Measurements from ENCODE around the gene TRAFD1. TPM values are rescaled to one million over a fixed set of nuclear protein-coding genes. Genes with fewer than 3 reads are reported as not detected.
"Not testable (repeated sequence)": the region's sequence is repeated elsewhere in the genome, so short reads cannot be mapped to it uniquely, and the experiment has no call there.

The TRAFD1 gene
- polyA plus RNA-seq, 12 donors = 20.8 to 30.4 (median 26.6) TPM; not detected in 1

GRCh38 chr12:112153181-112153892 is 28.0 kb downstream of the TRAFD1 start:
- no peak for DNase-seq

GRCh38 chr12:112153893-112154219 is 28.5 kb downstream of the TRAFD1 start:
- no peak for DNase-seq

GRCh38 chr12:112158461-112159145 is 33.2 kb downstream of the TRAFD1 start:
- DNase-seq = not testable (repeated sequence)

GRCh38 chr12:112159146-112159541 is 33.8 kb downstream of the TRAFD1 start:
- no peak for DNase-seq

- no peak for DNase-seq
Measured at GRCh38 chr12:112160611-112161010, 35.3 kb downstream of the TRAFD1 start.

GRCh38 chr12:112161711-112162110 is 36.4 kb downstream of the TRAFD1 start:
- no peak for DNase-seq

GRCh38 chr12:112162241-112162790 is 37.0 kb downstream of the TRAFD1 start:
- no peak for DNase-seq

- no peak for DNase-seq
Measured at GRCh38 chr12:112163056-112163455, 37.7 kb downstream of the TRAFD1 start.

GRCh38 chr12:112163471-112163991 is 38.2 kb downstream of the TRAFD1 start:
- no peak for DNase-seq

- no peak for DNase-seq
Measured at GRCh38 chr12:112164011-112164660, 38.8 kb downstream of the TRAFD1 start.

GRCh38 chr12:112165624-112166023 is 40.3 kb downstream of the TRAFD1 start:
- DNase-seq = no peak

- no peak for DNase-seq
Measured at GRCh38 chr12:112166051-112167015, 41.0 kb downstream of the TRAFD1 start.

- no peak for DNase-seq
Measured at GRCh38 chr12:112167031-112167461, 41.7 kb downstream of the TRAFD1 start.

- no peak for DNase-seq
Measured at GRCh38 chr12:112167718-112168525, 42.6 kb downstream of the TRAFD1 start.

- no peak for DNase-seq
Measured at GRCh38 chr12:112168561-112168971, 43.2 kb downstream of the TRAFD1 start.

GRCh38 chr12:112169161-112169872 is 44.0 kb downstream of the TRAFD1 start:
- DNase-seq = no peak

GRCh38 chr12:112169966-112170365 is 44.6 kb downstream of the TRAFD1 start:
- no peak for DNase-seq

GRCh38 chr12:112170376-112170775 is 45.0 kb downstream of the TRAFD1 start:
- DNase-seq = no peak

- no peak for DNase-seq
Measured at GRCh38 chr12:112170971-112171596, 45.7 kb downstream of the TRAFD1 start.
